Measurements from ENCODE around the gene TTLL1. TPM values are rescaled to one million over a fixed set of nuclear protein-coding genes. Genes with fewer than 3 reads are reported as not detected.

Gene TTLL1
- total RNA-seq, 1 experiment from 2014 or later: 4.3 TPM

GRCh38 chr22:43014316-43014868 lies 74.8 kb downstream of the TTLL1 start:
- no peak for TF ChIP-seq POLR2AphosphoS5 (IDR thresholded peaks at IDR 0.05; ENCODE audit: low read depth, low read length)
- no peak for TF ChIP-seq FOSL1 (IDR thresholded peaks at IDR 0.05; ENCODE audit: low read depth)
- TF ChIP-seq TCF7L2 (IDR thresholded peaks at IDR 0.05; ENCODE audit: borderline replicate concordance, extremely low read depth, insufficient read depth, insufficient read length): peak; percentile 44
- no peak for TF ChIP-seq JUND (IDR thresholded peaks at IDR 0.05)
- TF ChIP-seq EZH2 (IDR thresholded peaks at IDR 0.05): no peak
- TF ChIP-seq REST (IDR thresholded peaks at IDR 0.05; ENCODE audit: low read depth): no peak
- no peak overlapping the region for H2AFZ ChIP-seq (ENCODE audit: low read depth, low read length, poor library complexity, severe bottlenecking)
- H3K4me1 ChIP-seq (ENCODE audit: control insufficient read depth in 1 of 2, insufficient read depth in 2 of 2, low read length in 2 of 2): peaks cover 38% of the 10 kb centered on the region in 2 experiments
- ChIA-PET RAD21 (ENCODE audit: low non-redundant PET in 1 of 2, low total read pairs in 2 of 2, uncharacterized antibody in 2 of 2, unreplicated experiment in 2 of 2) (interaction anchor here (0.6 to 0.8 kb wide), 5 partner anchors 18 to 286 kb away, joined by 3 to 8 read pairs (median 4); no protein-coding TSS in a partner anchor), POLR2A (interaction anchor here (0.6 to 4.1 kb wide), 10 partner anchors 8 to 400 kb away, joined by 3 to 33 read pairs (median 4); partner anchors contain the start of gene POLDIP3), CTCF (interaction anchor here (1.5 to 1.6 kb wide), 2 partner anchors 20 to 76 kb away, joined by 3 to 4 read pairs; no protein-coding TSS in a partner anchor)
- peak overlapping the region; percentile 81 for H3K9ac ChIP-seq (ENCODE audit: low read length)
- peak overlapping the region; percentile 80 for H3K4me2 ChIP-seq (ENCODE audit: low read length)
- ATAC-seq (peak; percentile 57), DNase-seq (ENCODE audit: low read depth, low spot score) (no peak)
- intact Hi-C loops (cut with micrococcal nuclease): no loop called here
- no TSS peak for BruUV-seq (replicated peaks)
- H4K20me1 ChIP-seq (ENCODE audit: insufficient read depth): peaks cover 5% of the 10 kb centered on the region; the same call in 1 of the 2 replicates
- peak overlapping the region; percentile 84 to 88 for H3K4me3 ChIP-seq (replicated peaks in 1 of 2; ENCODE audit: low read depth in 1 of 2, low read length in 2 of 2)
- H3K79me2 ChIP-seq (ENCODE audit: insufficient read depth, low read length): peaks cover 47% of the 10 kb centered on the region
- no peaks in the 10 kb centered on the region for H3K27me3 ChIP-seq (ENCODE audit: insufficient read depth, low read length)
- peak overlapping the region; percentile 71; the same call in 1 of the 2 replicates for H3K27ac ChIP-seq (ENCODE audit: low read depth, low read length)
- H3K9me2 ChIP-seq (ENCODE audit: insufficient read depth): no peaks in the 10 kb centered on the region
- H3K36me3 ChIP-seq (ENCODE audit: control insufficient read depth in 1 of 2, insufficient read depth in 2 of 2, low read length in 2 of 2): no peaks in the 10 kb centered on the region
- H3K9me3 ChIP-seq (ENCODE audit: control insufficient read depth in 1 of 2, insufficient read depth in 1 of 2, low read depth in 1 of 2, low read length in 2 of 2): no peaks in the 10 kb centered on the region
